Osteoblast (primary cell): ENCODE results near the gene DOC2B. TPM values are rescaled to one million over a fixed set of nuclear protein-coding genes. Genes with fewer than 3 reads are reported as not detected.
A peak's percentile ranks its signal among the peaks of the same experiment; 100 is the strongest.

Source experiments
- DNase-seq: peaks from one replicate; pipeline ENCODE4 v3.0.0; 2011; ENCODE audit warnings: low spot score, mixed read lengths; ENCODE audit not compliant: insufficient read length; ENCODE audit errors: missing footprints
- H2AFZ ChIP-seq: 2 replicates; pipeline ENCODE4 v1.6.0; 2011; ENCODE audit warnings: mild to moderate bottlenecking, low read length
- H3K27ac ChIP-seq: 2 replicates; pipeline ENCODE4 v1.5.1; 2011; ENCODE audit warnings: mild to moderate bottlenecking, low read depth, low read length, moderate library complexity
- H3K27me3 ChIP-seq: 2 replicates; pipeline ENCODE4 v1.6.0; 2012; ENCODE audit warnings: mild to moderate bottlenecking, control low read depth, inconsistent platforms, low read length, moderate library complexity; ENCODE audit not compliant: insufficient read depth
- H3K36me3 ChIP-seq: 2 replicates; pipeline ENCODE4 v1.5.1; 2011; ENCODE audit warnings: mild to moderate bottlenecking, low read length, control low read depth, moderate library complexity; ENCODE audit not compliant: insufficient read depth
- H3K4me1 ChIP-seq: 2 replicates; pipeline ENCODE4 v1.5.1; 2011; ENCODE audit warnings: mild to moderate bottlenecking, low read length, control low read depth, moderate library complexity; ENCODE audit not compliant: insufficient read depth
- H3K4me2 ChIP-seq: 2 replicates; pipeline ENCODE4 v1.6.0; 2011; ENCODE audit warnings: mild to moderate bottlenecking, low read length; ENCODE audit not compliant: insufficient read depth
- H3K4me3 ChIP-seq: fragments of 200-600 bp; sonication (generic); 3 replicates; pipeline ENCODE4 v1.5.1; 2012; ENCODE audit warnings: mild to moderate bottlenecking, low read length, inconsistent platforms; ENCODE audit not compliant: insufficient read depth
- H3K79me2 ChIP-seq: 2 replicates; pipeline ENCODE4 v1.6.0; 2012; ENCODE audit warnings: mild to moderate bottlenecking, low read length, control low read depth, inconsistent platforms; ENCODE audit not compliant: insufficient read depth
- H3K9me3 ChIP-seq: 2 replicates; pipeline ENCODE4 v1.5.1; 2011; ENCODE audit warnings: low read depth, low read length, control low read depth
- H4K20me1 ChIP-seq: 2 replicates; pipeline ENCODE4 v1.6.0; 2012; ENCODE audit warnings: mild to moderate bottlenecking, low read length, control low read depth; ENCODE audit not compliant: insufficient read depth
- CTCF ChIP-seq: IDR thresholded peaks from 2 replicates; pipeline ENCODE4 v1.5.1; 2011; ENCODE audit warnings: mild to moderate bottlenecking, low read depth, low read length, moderate library complexity; ENCODE audit errors: extremely low read depth
- total RNA-seq: library from RNA; depleted of rRNA; stranded (reverse); fragments of >200 nt; gene quantifications from 2 replicates; pipeline ENCODE4 v1.2.3, GENCODE V29; 2012

The DOC2B gene
- total RNA-seq, 1 donor: not detected

GRCh38 chr17:197352-197751 lies 15.9 kb upstream of the DOC2B start:
- Histone ChIP-seq H3K4me3 (no peak overlapping the region), H3K27ac (no peak overlapping the region), H3K27me3 (peaks cover 22% of the 10 kb centered on the region), H4K20me1 (no peaks in the 10 kb centered on the region), H3K79me2 (no peaks in the 10 kb centered on the region), H2AFZ (no peak overlapping the region), H3K4me1 (no peaks in the 10 kb centered on the region), H3K9me3 (no peaks in the 10 kb centered on the region), H3K4me2 (no peak overlapping the region), H3K36me3 (no peaks in the 10 kb centered on the region)
- no peak for TF ChIP-seq CTCF
- peak; percentile 29 for DNase-seq

- peak; percentile 38 for DNase-seq
These were observed 13.6 kb upstream of the DOC2B start for GRCh38 chr17:194828-195602.

GRCh38 chr17:193841-194806 lies 12.7 kb upstream of the DOC2B start:
- DNase-seq: peak; percentile 83
- Histone ChIP-seq H3K4me1 (no peaks in the 10 kb centered on the region), H3K27me3 (peaks cover 9% of the 10 kb centered on the region), H3K36me3 (no peaks in the 10 kb centered on the region), H3K79me2 (no peaks in the 10 kb centered on the region), H4K20me1 (no peaks in the 10 kb centered on the region), H3K9me3 (no peaks in the 10 kb centered on the region), H3K27ac (no peak overlapping the region), H2AFZ (no peak overlapping the region), H3K4me2 (no peak overlapping the region), H3K4me3 (no peak overlapping the region)
- TF ChIP-seq CTCF: no peak

More at GRCh38 chr17:194828-195602, 13.6 kb upstream of the DOC2B start:
- Histone ChIP-seq H2AFZ (no peak overlapping the region), H3K9me3 (no peaks in the 10 kb centered on the region), H3K4me3 (no peak overlapping the region), H3K79me2 (no peaks in the 10 kb centered on the region), H3K27ac (no peak overlapping the region), H3K4me1 (no peaks in the 10 kb centered on the region), H3K4me2 (no peak overlapping the region), H4K20me1 (no peaks in the 10 kb centered on the region), H3K36me3 (no peaks in the 10 kb centered on the region), H3K27me3 (peaks cover 17% of the 10 kb centered on the region)
- no peak for TF ChIP-seq CTCF

GRCh38 chr17:193426-193810 lies 12.0 kb upstream of the DOC2B start:
- H3K79me2 ChIP-seq: no peaks in the 10 kb centered on the region
- TF ChIP-seq CTCF: no peak
- no peak overlapping the region for H3K4me3 ChIP-seq
- H3K36me3 ChIP-seq: no peaks in the 10 kb centered on the region
- peaks cover 8% of the 10 kb centered on the region for H3K27me3 ChIP-seq
- no peaks in the 10 kb centered on the region for H3K4me1 ChIP-seq
- no peak for DNase-seq
- H3K27ac ChIP-seq: no peak overlapping the region
- H3K9me3 ChIP-seq: no peaks in the 10 kb centered on the region
- no peak overlapping the region for H3K4me2 ChIP-seq
- no peaks in the 10 kb centered on the region for H4K20me1 ChIP-seq
- H2AFZ ChIP-seq: no peak overlapping the region
